Mesendoderm (in vitro differentiated cells): ENCODE results near the gene OPRL1.

Source experiments
- DNase-seq: peaks from one replicate; pipeline ENCODE4 v3.0.0; 2013
- H2AK5ac ChIP-seq: 2 replicates; pipeline ENCODE4 v1.6.1; 2013; ENCODE audit warnings: low read length, inconsistent platforms
- H2BK120ac ChIP-seq: 2 replicates; pipeline ENCODE4 v1.6.1; 2013; ENCODE audit warnings: low read depth, mild to moderate bottlenecking, low read length, moderate library complexity, mixed read lengths
- H2BK15ac ChIP-seq: replicated peaks from 2 replicates; pipeline ENCODE4 v1.6.1; 2013; ENCODE audit warnings: low read depth, mild to moderate bottlenecking, moderate library complexity
- H2BK5ac ChIP-seq: 2 replicates; pipeline ENCODE4 v1.6.1; 2013; ENCODE audit warnings: low read length, inconsistent platforms
- H3K18ac ChIP-seq: 2 replicates; pipeline ENCODE4 v1.6.1; 2013; ENCODE audit warnings: mild to moderate bottlenecking, low read length, mixed read lengths
- H3K23ac ChIP-seq: one replicate; pipeline ENCODE4 v1.6.1; 2013; ENCODE audit warnings: low read length
- H3K27ac ChIP-seq: 2 replicates; pipeline ENCODE4 v1.5.1; 2013; ENCODE audit warnings: low read depth, mild to moderate bottlenecking, inconsistent platforms, low read length, moderate library complexity
- H3K27me3 ChIP-seq: 2 replicates; pipeline ENCODE4 v1.6.1; 2013; ENCODE audit warnings: low read length, control low read depth, mild to moderate bottlenecking, inconsistent platforms; ENCODE audit not compliant: insufficient read depth, poor library complexity
- H3K36me3 ChIP-seq: 2 replicates; pipeline ENCODE4 v1.6.1; 2013; ENCODE audit warnings: low read length, inconsistent platforms; ENCODE audit not compliant: control insufficient read depth, insufficient read depth
- H3K4ac ChIP-seq: one replicate; pipeline ENCODE4 v1.6.1; 2013; ENCODE audit warnings: low read depth, mild to moderate bottlenecking, low read length, moderate library complexity
- H3K4me1 ChIP-seq: 2 replicates; pipeline ENCODE4 v1.6.1; 2013; ENCODE audit warnings: low read depth, low read length, inconsistent platforms; ENCODE audit not compliant: control insufficient read depth
- H3K4me2 ChIP-seq: 2 replicates; pipeline ENCODE4 v1.6.1; 2013; ENCODE audit warnings: low read length
- H3K4me3 ChIP-seq: 2 replicates; pipeline ENCODE4 v1.5.1; 2013; ENCODE audit warnings: mild to moderate bottlenecking, low read length
- H3K56ac ChIP-seq: one replicate; pipeline ENCODE4 v1.6.1; 2013; ENCODE audit warnings: low read length
- H3K79me1 ChIP-seq: 2 replicates; pipeline ENCODE4 v1.6.1; 2013; ENCODE audit warnings: low read length, inconsistent platforms
- H3K79me2 ChIP-seq: 2 replicates; pipeline ENCODE4 v1.6.1; 2013; ENCODE audit warnings: mild to moderate bottlenecking, low read length; ENCODE audit not compliant: control insufficient read depth, insufficient read depth
- H3K9ac ChIP-seq: 2 replicates; pipeline ENCODE4 v1.6.1; 2013; ENCODE audit warnings: low read length, inconsistent platforms
- H4K5ac ChIP-seq: one replicate; pipeline ENCODE4 v1.6.1; 2013; ENCODE audit warnings: low read length
- H4K8ac ChIP-seq: one replicate; pipeline ENCODE4 v1.6.1; 2013; ENCODE audit warnings: low read depth, mild to moderate bottlenecking, control low read depth, low read length, moderate library complexity
- WGBS: extraction: QIAGEN DNeasy Blood & Tissue Kit; methylation state at CpG from one replicate; pipeline ENCODE4 v1.1.7; 2013; ENCODE audit warnings: low lambda C conversion rate, missing lambda C conversion rate; ENCODE audit not compliant: insufficient coverage; ENCODE audit errors: extremely low coverage; 5-methylcytosine and 5-hydroxymethylcytosine counted together

OPRL1 gene

GRCh38 chr20:64038224-64038564, 41.7 kb upstream of the OPRL1 start:
- no peak overlapping the region for H4K5ac ChIP-seq
- H3K79me2 ChIP-seq = no peaks in the 10 kb centered on the region
- no peak for DNase-seq
- H3K9ac ChIP-seq = peak overlapping the region; percentile 69
- no CpG with 5 or more reads among the region's 30 CpGs for WGBS
- no peak overlapping the region for H2BK120ac ChIP-seq
- H3K4ac ChIP-seq = no peak overlapping the region
- H3K4me3 ChIP-seq = no peak overlapping the region
- H3K18ac ChIP-seq = no peak overlapping the region
- H3K27ac ChIP-seq = no peak overlapping the region
- peak overlapping the region; percentile 48 for H3K4me2 ChIP-seq
- peaks cover 2% of the 10 kb centered on the region for H3K4me1 ChIP-seq
- no peak overlapping the region for H2BK5ac ChIP-seq
- peaks cover 10% of the 10 kb centered on the region for H3K27me3 ChIP-seq
- H2AK5ac ChIP-seq = no peak overlapping the region
- no peaks in the 10 kb centered on the region for H3K79me1 ChIP-seq
- no peak overlapping the region for H4K8ac ChIP-seq
- H2BK15ac ChIP-seq = no peak overlapping the region
- peaks cover 2% of the 10 kb centered on the region for H3K36me3 ChIP-seq
- H3K23ac ChIP-seq = peak overlapping the region; percentile 45
- peak overlapping the region; percentile 92 for H3K56ac ChIP-seq

GRCh38 chr20:64038565-64039292, 41.2 kb upstream of the OPRL1 start:
- no CpG with 5 or more reads among the region's 91 CpGs for WGBS
- H3K18ac ChIP-seq = no peak overlapping the region
- H3K79me1 ChIP-seq = no peaks in the 10 kb centered on the region
- H2BK15ac ChIP-seq = no peak overlapping the region
- H2BK120ac ChIP-seq = no peak overlapping the region
- peak overlapping the region; percentile 69 for H3K9ac ChIP-seq
- H3K4me2 ChIP-seq = peak overlapping the region; percentile 48
- no peak overlapping the region for H4K8ac ChIP-seq
- peak overlapping the region; percentile 19 for H3K4me3 ChIP-seq
- H3K36me3 ChIP-seq = peaks cover 2% of the 10 kb centered on the region
- H3K27ac ChIP-seq = no peak overlapping the region
- no peaks in the 10 kb centered on the region for H3K79me2 ChIP-seq
- H3K4ac ChIP-seq = peak overlapping the region; percentile 18
- H2AK5ac ChIP-seq = no peak overlapping the region
- H3K4me1 ChIP-seq = peaks cover 2% of the 10 kb centered on the region
- peak overlapping the region; percentile 45 for H3K23ac ChIP-seq
- no peak overlapping the region for H2BK5ac ChIP-seq
- H4K5ac ChIP-seq = no peak overlapping the region
- H3K27me3 ChIP-seq = peaks cover 10% of the 10 kb centered on the region
- peak; percentile 78 for DNase-seq
- peak overlapping the region; percentile 92 for H3K56ac ChIP-seq

- H2BK120ac ChIP-seq = no peak overlapping the region
- no peak overlapping the region for H3K4ac ChIP-seq
- no peaks in the 10 kb centered on the region for H3K79me1 ChIP-seq
- no peak overlapping the region for H4K5ac ChIP-seq
- no peak overlapping the region for H2BK5ac ChIP-seq
- WGBS = no CpG with 5 or more reads among the region's 17 CpGs
- no peak overlapping the region for H2BK15ac ChIP-seq
- no peak overlapping the region for H3K23ac ChIP-seq
- no peak overlapping the region for H2AK5ac ChIP-seq
- H3K4me3 ChIP-seq = no peak overlapping the region
- H3K27me3 ChIP-seq = peaks cover 10% of the 10 kb centered on the region
- H3K36me3 ChIP-seq = no peaks in the 10 kb centered on the region
- no peak overlapping the region for H3K18ac ChIP-seq
- H3K4me1 ChIP-seq = peaks cover 2% of the 10 kb centered on the region
- H3K79me2 ChIP-seq = no peaks in the 10 kb centered on the region
- H3K27ac ChIP-seq = no peak overlapping the region
- peak overlapping the region; percentile 80 for H3K56ac ChIP-seq
- peak overlapping the region; percentile 58 for H3K9ac ChIP-seq
- H3K4me2 ChIP-seq = peak overlapping the region; percentile 44
- no peak for DNase-seq
- H4K8ac ChIP-seq = no peak overlapping the region
These were observed 40.4 kb upstream of the OPRL1 start for GRCh38 chr20:64039293-64040160.

- Histone ChIP-seq H3K4me3 (no peak overlapping the region), H3K27ac (no peak overlapping the region), H2BK5ac (no peak overlapping the region), H4K8ac (no peak overlapping the region), H2BK15ac (no peak overlapping the region), H3K27me3 (peaks cover 10% of the 10 kb centered on the region), H3K4me1 (peaks cover 2% of the 10 kb centered on the region), H3K4me2 (no peak overlapping the region), H3K79me1 (no peaks in the 10 kb centered on the region), H3K9ac (no peak overlapping the region), H4K5ac (no peak overlapping the region), H3K56ac (no peak overlapping the region), H3K23ac (no peak overlapping the region), H3K18ac (no peak overlapping the region), H3K4ac (no peak overlapping the region), H2AK5ac (no peak overlapping the region), H3K79me2 (no peaks in the 10 kb centered on the region), H3K36me3 (no peaks in the 10 kb centered on the region), H2BK120ac (no peak overlapping the region)
- WGBS = no CpG with 5 or more reads among the region's 12 CpGs
- DNase-seq = no peak
These were observed 39.4 kb upstream of the OPRL1 start for GRCh38 chr20:64040231-64041039.

- Histone ChIP-seq H3K18ac (no peak overlapping the region), H2BK5ac (no peak overlapping the region), H3K27me3 (peaks cover 10% of the 10 kb centered on the region)
These were observed 38.7 kb upstream of the OPRL1 start for GRCh38 chr20:64041040-64041780.

More at GRCh38 chr20:64041040-64041780, 38.7 kb upstream of the OPRL1 start:
- no CpG with 5 or more reads among the region's 15 CpGs for WGBS
- Histone ChIP-seq H3K4me2 (no peak overlapping the region), H2BK120ac (no peak overlapping the region), H2BK15ac (no peak overlapping the region), H3K79me1 (no peaks in the 10 kb centered on the region), H4K8ac (no peak overlapping the region), H3K4me3 (no peak overlapping the region), H2AK5ac (no peak overlapping the region), H3K23ac (no peak overlapping the region), H3K27ac (no peak overlapping the region), H3K79me2 (no peaks in the 10 kb centered on the region), H3K36me3 (no peaks in the 10 kb centered on the region), H3K56ac (peak overlapping the region; percentile 3), H3K4ac (no peak overlapping the region), H4K5ac (no peak overlapping the region), H3K9ac (no peak overlapping the region), H3K4me1 (peaks cover 4% of the 10 kb centered on the region)
- DNase-seq = no peak
